Activated naive CD8-positive, alpha-beta T cell treated with anti-CD3 and anti-CD28 coated beads for 36 hours (primary cell): ENCODE data around the gene NRXN3. TPM values are rescaled to one million over a fixed set of nuclear protein-coding genes. Genes with fewer than 3 reads are reported as not detected.
"Not testable (repeated sequence)": the region's sequence is repeated elsewhere in the genome, so short reads cannot be mapped to it uniquely, and the experiment has no call there.

Experiments used
- DNase-seq: peaks from one replicate; pipeline ENCODE4 v3.0.0; 2021
- H3K27ac Mint-ChIP-seq: one replicate; pipeline ENCODE4 v1.8.0; 2022; ENCODE audit warnings: mild to moderate bottlenecking, moderate library complexity, mixed read lengths
- H3K27me3 Mint-ChIP-seq: one replicate; pipeline ENCODE4 v1.8.0; 2022; ENCODE audit warnings: mild to moderate bottlenecking, mixed read lengths
- H3K36me3 Mint-ChIP-seq: one replicate; pipeline ENCODE4 v1.8.0; 2021; ENCODE audit warnings: mild to moderate bottlenecking, mixed read lengths
- H3K4me1 Mint-ChIP-seq: one replicate; pipeline ENCODE4 v1.8.0; 2021; ENCODE audit warnings: mixed read lengths
- H3K4me3 Mint-ChIP-seq: one replicate; pipeline ENCODE4 v1.8.0; 2022; ENCODE audit warnings: mild to moderate bottlenecking, moderate library complexity, mixed read lengths
- H3K9me3 Mint-ChIP-seq: one replicate; pipeline ENCODE4 v1.8.0; 2022; ENCODE audit warnings: mixed read lengths
- total RNA-seq, 2 experiments: library from RNA; stranded (reverse); gene quantifications; one replicate each; pipeline ENCODE4 v1.2.3, GENCODE V29; 2021

Gene NRXN3
- total RNA-seq, 2 experiments from 2014 or later = not detected

DNA sequence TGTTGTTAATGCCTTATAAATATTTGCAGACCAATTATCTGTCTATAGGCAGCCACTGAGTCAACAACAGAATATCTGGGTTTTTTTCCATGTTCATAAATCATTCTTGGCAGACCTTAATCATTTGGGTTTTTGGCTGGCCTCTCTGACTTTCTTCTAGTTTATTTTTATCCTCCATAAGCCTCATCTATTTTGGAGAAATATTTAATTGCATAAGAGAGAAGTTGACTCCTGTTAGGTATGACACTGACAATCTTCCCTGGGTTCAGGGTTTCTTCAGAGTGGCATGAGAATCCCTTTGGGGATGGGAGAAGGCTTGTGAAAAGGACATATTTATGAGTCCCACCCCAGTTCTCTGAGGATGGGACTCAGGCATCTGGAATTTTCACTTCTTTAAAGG lies 299.8 kb downstream of the NRXN3 start:
- no peak overlapping the region for H3K27ac Mint-ChIP-seq
- H3K4me1 Mint-ChIP-seq = no peaks in the 10 kb centered on the region
- no peaks in the 10 kb centered on the region for H3K27me3 Mint-ChIP-seq
- peaks cover 2% of the 10 kb centered on the region for H3K9me3 Mint-ChIP-seq
- no peak overlapping the region for H3K4me3 Mint-ChIP-seq
- no peak for DNase-seq
- H3K36me3 Mint-ChIP-seq = no peaks in the 10 kb centered on the region

- no peaks in the 10 kb centered on the region for H3K4me1 Mint-ChIP-seq
- no peak overlapping the region for H3K4me3 Mint-ChIP-seq
- H3K36me3 Mint-ChIP-seq = no peaks in the 10 kb centered on the region
- no peaks in the 10 kb centered on the region for H3K9me3 Mint-ChIP-seq
- DNase-seq = no peak
- H3K27ac Mint-ChIP-seq = no peak overlapping the region
- H3K27me3 Mint-ChIP-seq = no peaks in the 10 kb centered on the region
Observed at GRCh38 chr14:78479127-78479780, 309.1 kb downstream of the NRXN3 start.

GRCh38 chr14:78484028-78484427 lies 313.9 kb downstream of the NRXN3 start:
- H3K27ac Mint-ChIP-seq = no peak overlapping the region
- H3K4me1 Mint-ChIP-seq = no peaks in the 10 kb centered on the region
- DNase-seq = no peak
- no peak overlapping the region for H3K4me3 Mint-ChIP-seq
- no peaks in the 10 kb centered on the region for H3K36me3 Mint-ChIP-seq
- no peaks in the 10 kb centered on the region for H3K27me3 Mint-ChIP-seq
- H3K9me3 Mint-ChIP-seq = no peaks in the 10 kb centered on the region

- Mint-ChIP-seq H3K27me3 (no peaks in the 10 kb centered on the region), H3K4me1 (no peaks in the 10 kb centered on the region), H3K27ac (no peak overlapping the region), H3K4me3 (no peak overlapping the region), H3K36me3 (no peaks in the 10 kb centered on the region), H3K9me3 (no peaks in the 10 kb centered on the region)
- DNase-seq = no peak
Observed at GRCh38 chr14:78486081-78486480, 315.9 kb downstream of the NRXN3 start.

DNA sequence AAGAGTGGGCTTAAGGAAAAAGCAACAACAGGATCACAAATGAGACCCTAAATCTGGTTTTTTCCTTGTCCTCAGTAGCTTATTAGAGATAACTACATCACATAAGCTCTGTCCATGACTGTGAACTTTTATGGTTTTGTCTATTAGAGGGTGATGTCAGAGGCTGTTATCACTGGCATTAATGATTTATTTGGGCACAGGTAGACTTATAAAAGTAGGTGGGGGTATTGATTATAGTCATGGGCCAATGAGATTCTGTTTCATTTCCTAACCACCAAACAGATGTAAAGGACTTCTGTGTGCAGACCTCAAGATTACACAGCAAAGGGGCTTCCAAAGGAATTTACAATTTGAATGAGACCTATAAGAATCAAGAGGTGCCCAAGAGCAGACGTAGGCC lies 316.4 kb downstream of the NRXN3 start:
- no peak overlapping the region for H3K4me3 Mint-ChIP-seq
- H3K27me3 Mint-ChIP-seq = no peaks in the 10 kb centered on the region
- no peaks in the 10 kb centered on the region for H3K9me3 Mint-ChIP-seq
- no peak overlapping the region for H3K27ac Mint-ChIP-seq
- H3K4me1 Mint-ChIP-seq = no peaks in the 10 kb centered on the region
- no peaks in the 10 kb centered on the region for H3K36me3 Mint-ChIP-seq
- no peak for DNase-seq

DNA sequence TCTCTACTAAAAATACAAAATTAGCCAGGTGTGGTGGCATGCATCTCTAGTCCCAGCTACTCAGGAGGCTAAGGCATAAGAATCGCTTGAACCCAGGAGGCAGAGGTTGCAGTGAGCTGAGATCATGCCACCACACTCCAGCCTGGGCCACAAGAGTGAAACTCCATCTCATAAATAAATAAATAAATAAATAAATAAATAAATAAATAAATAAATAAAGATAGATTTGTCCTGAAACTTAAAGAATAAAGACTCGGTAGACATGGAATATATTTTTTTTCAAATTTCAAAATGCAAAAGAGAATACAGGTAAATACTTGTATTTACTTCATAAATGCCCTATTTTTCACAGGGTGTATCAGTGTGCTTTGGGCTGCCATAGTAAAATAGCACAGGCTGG lies 317.4 kb downstream of the NRXN3 start:
- not testable (repeated sequence) for H3K4me3 Mint-ChIP-seq, H3K9me3 Mint-ChIP-seq, H3K27me3 Mint-ChIP-seq, H3K36me3 Mint-ChIP-seq, DNase-seq, H3K4me1 Mint-ChIP-seq, H3K27ac Mint-ChIP-seq

DNA sequence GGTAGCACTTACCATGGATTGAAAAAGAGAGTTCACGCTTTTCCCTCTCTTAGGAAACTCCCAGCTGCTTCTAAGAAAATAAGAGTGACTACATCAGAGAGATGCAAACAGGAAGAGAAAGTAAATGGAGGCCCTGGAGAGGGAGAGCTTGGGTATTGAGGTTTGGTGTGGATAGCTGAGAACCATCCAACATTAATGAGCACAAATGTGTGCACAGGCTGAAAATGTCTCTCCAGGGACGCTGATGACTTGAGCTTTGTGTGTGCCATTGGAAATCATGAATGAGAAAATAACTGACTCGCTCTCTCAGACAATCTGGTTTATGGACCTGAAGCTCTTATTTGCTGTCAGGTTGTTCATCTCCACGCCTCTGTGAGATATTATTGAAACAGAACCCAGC lies 318.8 kb downstream of the NRXN3 start:
- Mint-ChIP-seq H3K9me3 (no peaks in the 10 kb centered on the region), H3K4me3 (no peak overlapping the region), H3K27ac (no peak overlapping the region), H3K27me3 (no peaks in the 10 kb centered on the region), H3K36me3 (no peaks in the 10 kb centered on the region), H3K4me1 (no peaks in the 10 kb centered on the region)
- no peak for DNase-seq

DNA sequence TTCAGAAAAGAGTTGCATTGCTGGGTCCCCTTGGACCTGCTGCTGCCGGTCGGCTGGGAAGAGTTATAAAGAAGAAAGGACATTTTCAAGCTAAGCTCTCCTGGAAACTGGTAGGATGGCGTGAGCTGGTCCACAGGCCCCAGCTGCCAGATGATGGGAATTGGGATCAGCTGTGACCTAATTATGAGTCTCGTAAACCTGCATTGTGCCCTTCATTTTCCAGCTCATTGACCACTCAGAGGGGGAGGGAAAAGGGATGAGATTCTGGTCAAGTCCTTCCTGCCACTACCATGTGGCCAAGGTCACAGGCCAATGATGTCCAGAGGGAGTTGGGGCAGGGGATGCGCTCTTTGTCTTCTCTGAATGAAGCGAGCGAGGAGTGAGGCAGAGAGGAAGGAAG lies 320.9 kb downstream of the NRXN3 start:
- no peaks in the 10 kb centered on the region for H3K4me1 Mint-ChIP-seq
- H3K9me3 Mint-ChIP-seq = no peaks in the 10 kb centered on the region
- H3K36me3 Mint-ChIP-seq = no peaks in the 10 kb centered on the region
- no peak overlapping the region for H3K27ac Mint-ChIP-seq
- no peak overlapping the region for H3K4me3 Mint-ChIP-seq
- peaks cover 6% of the 10 kb centered on the region for H3K27me3 Mint-ChIP-seq
- DNase-seq = no peak

- peaks cover 1% of the 10 kb centered on the region for H3K9me3 Mint-ChIP-seq
- no peaks in the 10 kb centered on the region for H3K4me1 Mint-ChIP-seq
- no peaks in the 10 kb centered on the region for H3K36me3 Mint-ChIP-seq
- H3K4me3 Mint-ChIP-seq = no peak overlapping the region
- no peak for DNase-seq
- no peak overlapping the region for H3K27ac Mint-ChIP-seq
- peaks cover 8% of the 10 kb centered on the region for H3K27me3 Mint-ChIP-seq
Observed at GRCh38 chr14:78498062-78498595, 328.0 kb downstream of the NRXN3 start.

DNA sequence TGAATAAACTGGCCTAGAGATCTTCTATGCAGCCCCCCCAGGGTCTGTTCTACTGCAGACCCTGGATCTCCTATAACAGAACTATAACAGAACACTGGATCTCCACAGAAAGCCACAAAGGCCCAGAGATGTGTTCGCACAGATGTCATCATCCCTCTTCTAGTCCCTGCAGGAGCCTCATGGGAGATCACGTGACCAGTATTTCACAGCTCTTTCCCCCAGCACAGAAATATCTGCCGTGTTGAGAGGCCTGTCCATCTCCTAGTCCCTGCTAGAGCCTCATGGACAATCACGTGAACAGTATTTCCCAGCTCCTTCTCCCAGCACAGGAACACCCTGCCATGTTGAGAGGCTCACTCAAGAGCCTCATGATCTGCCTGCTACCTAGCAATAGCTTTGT lies 331.7 kb downstream of the NRXN3 start:
- no peak for DNase-seq
- Mint-ChIP-seq H3K4me3 (no peak overlapping the region), H3K9me3 (peaks cover 1% of the 10 kb centered on the region), H3K4me1 (no peaks in the 10 kb centered on the region), H3K36me3 (no peaks in the 10 kb centered on the region), H3K27me3 (peaks cover 2% of the 10 kb centered on the region), H3K27ac (no peak overlapping the region)

DNA sequence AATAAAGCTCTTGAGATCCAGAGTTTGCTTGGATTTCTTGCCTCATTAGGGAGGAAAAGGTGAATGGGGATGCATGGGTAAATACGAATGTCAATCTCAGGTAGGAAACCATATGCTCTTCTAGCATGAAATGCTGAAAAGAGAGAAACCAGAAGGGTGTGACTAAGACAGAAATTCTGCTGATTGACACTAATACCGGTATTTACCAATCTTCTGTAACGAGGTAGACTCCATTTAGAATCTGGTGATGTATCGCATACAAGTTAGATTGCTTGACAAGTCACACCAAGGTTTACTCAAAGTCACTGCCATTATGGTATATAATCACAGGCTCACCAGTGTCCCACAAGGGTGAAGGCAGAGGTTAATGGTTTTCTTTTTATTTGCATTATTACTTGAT lies 337.9 kb downstream of the NRXN3 start:
- Mint-ChIP-seq H3K4me1 (no peaks in the 10 kb centered on the region), H3K27me3 (peaks cover 4% of the 10 kb centered on the region), H3K36me3 (no peaks in the 10 kb centered on the region), H3K27ac (no peak overlapping the region), H3K4me3 (no peak overlapping the region), H3K9me3 (no peaks in the 10 kb centered on the region)
- no peak for DNase-seq

GRCh38 chr14:78509516-78509915 lies 339.3 kb downstream of the NRXN3 start:
- Mint-ChIP-seq H3K27me3 (peaks cover 4% of the 10 kb centered on the region), H3K36me3 (no peaks in the 10 kb centered on the region), H3K9me3 (no peaks in the 10 kb centered on the region), H3K4me1 (no peaks in the 10 kb centered on the region), H3K4me3 (no peak overlapping the region), H3K27ac (no peak overlapping the region)
- no peak for DNase-seq

- Mint-ChIP-seq H3K4me1 (no peaks in the 10 kb centered on the region), H3K9me3 (no peaks in the 10 kb centered on the region), H3K27ac (no peak overlapping the region), H3K27me3 (peaks cover 4% of the 10 kb centered on the region), H3K4me3 (no peak overlapping the region), H3K36me3 (no peaks in the 10 kb centered on the region)
- DNase-seq = no peak
Observed at GRCh38 chr14:78512021-78512420, 341.8 kb downstream of the NRXN3 start.

GRCh38 chr14:78519863-78520262 lies 349.7 kb downstream of the NRXN3 start:
- H3K27ac Mint-ChIP-seq = no peak overlapping the region
- peak; percentile 3 for DNase-seq
- peaks cover 2% of the 10 kb centered on the region for H3K9me3 Mint-ChIP-seq
- H3K4me3 Mint-ChIP-seq = no peak overlapping the region
- no peaks in the 10 kb centered on the region for H3K27me3 Mint-ChIP-seq
- H3K4me1 Mint-ChIP-seq = no peaks in the 10 kb centered on the region
- no peaks in the 10 kb centered on the region for H3K36me3 Mint-ChIP-seq

GRCh38 chr14:78524196-78524595 lies 354.0 kb downstream of the NRXN3 start:
- Mint-ChIP-seq H3K27me3 (peaks cover 4% of the 10 kb centered on the region), H3K4me3 (no peak overlapping the region), H3K4me1 (no peaks in the 10 kb centered on the region), H3K36me3 (no peaks in the 10 kb centered on the region), H3K9me3 (peaks cover 2% of the 10 kb centered on the region), H3K27ac (no peak overlapping the region)
- DNase-seq = no peak

GRCh38 chr14:78524766-78525165 lies 354.6 kb downstream of the NRXN3 start:
- Mint-ChIP-seq H3K36me3 (no peaks in the 10 kb centered on the region), H3K27ac (no peak overlapping the region), H3K4me3 (no peak overlapping the region), H3K4me1 (no peaks in the 10 kb centered on the region), H3K27me3 (peaks cover 4% of the 10 kb centered on the region), H3K9me3 (peaks cover 2% of the 10 kb centered on the region)
- DNase-seq = no peak
